ENCODE data around the gene MFN1.

GRCh38 chr3:179432021-179432420, 84.5 kb downstream of the MFN1 start:
- TF ChIP-seq CTCF (IDR thresholded peaks at IDR 0.05; ENCODE audit: insufficient read depth, low read length, poor library complexity, severe bottlenecking) (no peak), EZH2phosphoT487 (conservative IDR thresholded peaks at IDR 0.05; ENCODE audit: low read length) (no peak)
